Prostate gland (tissue), 2 donors: ENCODE results near the gene CACNA1A. TPM values are rescaled to one million over a fixed set of nuclear protein-coding genes. Genes with fewer than 3 reads are reported as not detected.
"Not testable (repeated sequence)": the region's sequence is repeated elsewhere in the genome, so short reads cannot be mapped to it uniquely, and the experiment has no call there.

Experiments used
- DNase-seq: peaks from one replicate; pipeline ENCODE4 v3.0.0-alpha.2; 2019; ENCODE audit warnings: low spot score
- H3K27ac ChIP-seq, 2 donors: fragments of 200-600 bp; sonication (generic); 2 replicates each; pipeline ENCODE4 v1.5.1; 2017 to 2019
- H3K27me3 ChIP-seq: fragments of 200-600 bp; sonication (generic); replicated peaks from 2 replicates; pipeline ENCODE4 v1.5.1; 2019; ENCODE audit not compliant: insufficient read depth
- H3K36me3 ChIP-seq, 2 donors: fragments of 200-600 bp; sonication (generic); 1 replicate in 1 of 2; 2 replicates in 1 of 2; pipeline versions ENCODE4 v1.5.1 to v1.8.1; 2017 to 2019
- H3K4me1 ChIP-seq: fragments of 200-600 bp; sonication (generic); replicated peaks from 2 replicates; pipeline ENCODE4 v1.5.1; 2019
- H3K4me3 ChIP-seq, 2 donors: fragments of 200-600 bp; sonication (generic); 2 replicates each; pipeline ENCODE4 v1.5.1; 2017 to 2019
- H3K9me3 ChIP-seq: fragments of 200-600 bp; sonication (generic); 2 replicates; pipeline ENCODE4 v1.5.1; 2017
- POLR2A ChIP-seq: fragments of 450-650 bp; IDR thresholded peaks from one replicate; pipeline ENCODE4 v1.6.1; 2016; ENCODE audit warnings: antibody characterized with exemption, mild to moderate bottlenecking
- POLR2AphosphoS5 ChIP-seq: sonication (generic); formaldehyde crosslinking; IDR thresholded peaks from one replicate; pipeline ENCODE4 v1.6.1; 2017; ENCODE audit warnings: antibody characterized with exemption
- WGBS: methylation state at CpG from one replicate; pipeline ENCODE4 v1.1.5; 2018; 5-methylcytosine and 5-hydroxymethylcytosine counted together
- intact Hi-C: fragments of 100-400 bp; cut with DNase I; formaldehyde crosslinking; loops from one replicate; pipeline ENCODE4 v1.14.2; 2022
- total RNA-seq, 2 donors: library from RNA; depleted of rRNA; stranded (reverse); fragments of >200 nt; gene quantifications; one replicate each; pipeline ENCODE4 v1.1.0, GENCODE V29; 2016
- TF ChIP-seq, protein P1 (sequence below), 4 experiments: fragments of 200-600 bp in 2 of 4; fragments of 450-650 bp in 2 of 4; sonication (generic) in 2 of 4; IDR thresholded peaks; 1 replicate in 3 of 4; 2 replicates in 1 of 4; pipeline ENCODE4 v1.5.1; 2016 to 2019; ENCODE audit warnings: antibody characterized with exemption in 4 of 4, mild to moderate bottlenecking in 2 of 4, moderate library complexity in 2 of 4

Gene CACNA1A
- total RNA-seq, 2 donors from 2014 or later: 0.46 to 12.4 TPM

DNA sequence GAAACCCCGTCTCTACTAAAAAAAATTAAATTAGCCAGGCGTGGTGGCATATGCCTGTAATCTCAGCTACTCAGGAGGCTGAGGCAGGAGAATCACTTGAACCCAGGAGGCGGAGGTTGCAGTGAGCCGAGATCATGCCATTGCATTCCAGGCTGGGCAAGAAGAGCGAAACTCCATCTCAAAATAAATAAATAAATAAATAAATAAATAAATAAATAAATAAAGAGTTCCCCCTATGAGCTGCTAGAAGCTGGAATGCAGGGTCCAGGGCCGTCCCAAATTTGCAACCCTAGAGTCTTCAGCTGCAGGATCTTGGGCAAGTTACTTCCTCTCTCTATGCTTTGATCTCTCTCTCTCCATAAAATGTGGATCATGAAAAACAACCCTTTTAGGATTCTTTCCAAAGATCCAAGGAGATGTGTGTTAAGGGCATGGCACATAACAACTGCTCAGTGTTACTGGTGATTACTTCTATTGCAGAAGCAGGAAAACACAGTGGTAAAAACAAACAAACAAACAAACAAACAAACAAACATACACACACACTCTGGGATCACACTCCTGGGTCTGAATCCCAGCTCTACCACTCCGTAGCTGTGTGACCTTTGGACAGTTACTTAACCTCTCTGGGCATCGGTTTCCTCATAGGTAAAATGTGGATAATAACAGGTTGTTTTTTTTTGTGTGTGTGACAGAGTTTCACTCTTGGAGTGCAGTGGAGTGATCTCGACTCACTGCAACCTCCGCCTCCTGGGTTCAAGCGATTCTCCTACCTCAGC lies 78.8 kb downstream of the CACNA1A start:
- TF ChIP-seq POLR2A (no peak), POLR2AphosphoS5 (no peak)
- TF ChIP-seq, protein P1, sequence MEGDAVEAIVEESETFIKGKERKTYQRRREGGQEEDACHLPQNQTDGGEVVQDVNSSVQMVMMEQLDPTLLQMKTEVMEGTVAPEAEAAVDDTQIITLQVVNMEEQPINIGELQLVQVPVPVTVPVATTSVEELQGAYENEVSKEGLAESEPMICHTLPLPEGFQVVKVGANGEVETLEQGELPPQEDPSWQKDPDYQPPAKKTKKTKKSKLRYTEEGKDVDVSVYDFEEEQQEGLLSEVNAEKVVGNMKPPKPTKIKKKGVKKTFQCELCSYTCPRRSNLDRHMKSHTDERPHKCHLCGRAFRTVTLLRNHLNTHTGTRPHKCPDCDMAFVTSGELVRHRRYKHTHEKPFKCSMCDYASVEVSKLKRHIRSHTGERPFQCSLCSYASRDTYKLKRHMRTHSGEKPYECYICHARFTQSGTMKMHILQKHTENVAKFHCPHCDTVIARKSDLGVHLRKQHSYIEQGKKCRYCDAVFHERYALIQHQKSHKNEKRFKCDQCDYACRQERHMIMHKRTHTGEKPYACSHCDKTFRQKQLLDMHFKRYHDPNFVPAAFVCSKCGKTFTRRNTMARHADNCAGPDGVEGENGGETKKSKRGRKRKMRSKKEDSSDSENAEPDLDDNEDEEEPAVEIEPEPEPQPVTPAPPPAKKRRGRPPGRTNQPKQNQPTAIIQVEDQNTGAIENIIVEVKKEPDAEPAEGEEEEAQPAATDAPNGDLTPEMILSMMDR (IDR thresholded peaks at IDR 0.05): no peak
- intact Hi-C loops: no loop called here
- Histone ChIP-seq H3K4me3 (no peak overlapping the region), H3K9me3 (no peaks in the 10 kb centered on the region), H3K27ac (no peak overlapping the region), H3K36me3 (no peaks in the 10 kb centered on the region), H3K4me1 (no peaks in the 10 kb centered on the region), H3K27me3 (no peaks in the 10 kb centered on the region)
- DNase-seq: no peak
- 90% methylated on average over 11 of the region's 11 CpGs for WGBS

DNA sequence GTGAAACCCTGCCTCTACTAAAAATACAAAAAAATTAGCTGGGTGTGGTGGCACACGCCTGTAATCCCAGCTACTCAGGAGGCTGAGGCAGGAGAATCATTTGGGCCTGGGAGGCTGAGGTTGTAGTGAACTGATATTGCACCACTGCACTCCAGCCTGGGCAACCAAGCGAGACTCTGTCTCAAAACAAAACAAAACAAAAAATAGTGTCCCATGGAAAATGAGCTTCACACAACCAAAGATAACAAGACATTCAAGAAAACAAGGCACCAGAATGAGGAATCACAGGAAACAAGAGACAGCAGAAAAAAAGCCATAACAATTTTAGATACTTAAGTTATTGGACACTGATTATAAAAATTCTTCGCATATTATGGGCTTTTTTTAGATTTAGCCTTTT lies 80.4 kb downstream of the CACNA1A start:
- DNase-seq, H3K9me3 ChIP-seq, H3K4me1 ChIP-seq, H3K36me3 ChIP-seq, H3K4me3 ChIP-seq, H3K27me3 ChIP-seq, H3K27ac ChIP-seq, intact Hi-C loops: not testable (repeated sequence)
- WGBS: 91% methylated on average over 3 of the region's 3 CpGs

DNA sequence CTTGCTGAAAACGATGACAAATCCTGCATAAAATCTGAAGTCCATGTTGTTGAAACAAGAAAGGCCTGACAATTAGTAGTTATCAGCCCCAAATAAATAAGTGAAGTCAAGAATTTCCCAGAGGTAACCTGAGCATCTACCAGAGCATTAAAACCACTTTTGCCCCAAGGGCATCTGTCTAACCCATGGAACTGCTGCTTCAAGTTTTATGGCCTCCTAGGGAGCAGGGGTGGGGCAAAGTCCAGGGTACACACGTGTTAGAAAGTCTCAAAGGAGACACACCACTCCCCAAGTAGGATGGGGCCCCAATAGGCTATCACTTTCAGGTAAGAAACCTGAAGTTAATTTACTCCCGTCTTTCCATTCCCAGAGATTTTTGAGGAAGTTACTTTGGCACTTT lies 81.1 kb downstream of the CACNA1A start:
- H3K36me3 ChIP-seq: no peaks in the 10 kb centered on the region
- intact Hi-C loops: no loop called here
- WGBS: 49% methylated on average over 3 of the region's 3 CpGs
- H3K4me3 ChIP-seq: no peak overlapping the region
- no peaks in the 10 kb centered on the region for H3K27me3 ChIP-seq
- no peak for DNase-seq
- H3K9me3 ChIP-seq: no peaks in the 10 kb centered on the region
- TF ChIP-seq, protein P1 (IDR thresholded peaks at IDR 0.05): no peak
- H3K4me1 ChIP-seq: no peaks in the 10 kb centered on the region
- no peak overlapping the region for H3K27ac ChIP-seq

DNA sequence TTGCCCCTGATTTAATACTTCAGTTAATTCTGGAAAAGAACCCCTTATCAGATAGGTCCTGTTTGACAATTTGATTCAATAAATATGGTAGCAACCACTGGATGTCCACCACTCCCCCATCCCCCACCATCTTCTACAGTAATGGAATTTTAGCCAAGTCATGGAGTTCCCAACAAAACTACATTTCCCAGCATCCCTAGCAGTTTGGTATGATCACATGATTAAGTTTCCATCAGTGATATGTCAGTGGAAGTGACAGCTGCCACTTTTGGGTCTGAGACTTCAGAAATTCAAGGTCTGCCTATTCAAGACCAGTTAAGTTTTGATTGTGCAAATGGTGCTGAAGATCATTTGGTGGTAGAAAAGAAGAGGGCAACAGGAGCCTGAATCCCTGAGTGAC lies 85.5 kb downstream of the CACNA1A start:
- no peaks in the 10 kb centered on the region for H3K36me3 ChIP-seq
- no peaks in the 10 kb centered on the region for H3K9me3 ChIP-seq
- no peaks in the 10 kb centered on the region for H3K27me3 ChIP-seq
- TF ChIP-seq, protein P1 (IDR thresholded peaks at IDR 0.05): no peak
- TF ChIP-seq POLR2AphosphoS5: no peak
- no peak for TF ChIP-seq POLR2A
- intact Hi-C loops: no loop called here
- no peaks in the 10 kb centered on the region for H3K4me1 ChIP-seq
- no peak overlapping the region for H3K4me3 ChIP-seq
- DNase-seq: no peak
- H3K27ac ChIP-seq: no peak overlapping the region

DNA sequence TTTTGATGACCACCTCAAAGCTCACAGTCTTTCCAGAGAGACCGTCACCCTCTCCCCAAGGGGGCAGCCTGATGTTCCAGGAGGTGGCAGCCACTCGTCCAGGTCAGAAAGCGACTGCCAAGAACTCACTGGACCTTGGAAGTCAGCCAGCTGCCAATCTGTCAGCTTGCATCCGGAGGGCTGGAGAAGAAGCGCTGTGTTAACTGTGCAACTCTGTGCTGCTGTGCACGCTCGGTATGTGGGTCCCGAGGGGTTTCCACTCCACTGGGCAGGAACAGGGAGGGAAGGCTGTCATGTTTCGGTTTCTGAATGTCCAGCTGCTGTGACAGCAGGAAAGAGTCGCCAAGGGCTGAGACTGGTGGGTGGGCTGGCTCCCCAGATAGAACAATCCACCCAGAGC lies 89.2 kb downstream of the CACNA1A start:
- H3K36me3 ChIP-seq: no peaks in the 10 kb centered on the region
- no peak for DNase-seq
- TF ChIP-seq POLR2AphosphoS5 (no peak), POLR2A (no peak)
- TF ChIP-seq, protein P1 (IDR thresholded peaks at IDR 0.05): no peak
- H3K4me1 ChIP-seq: no peaks in the 10 kb centered on the region
- 65% methylated on average over 10 of the region's 10 CpGs for WGBS
- no peaks in the 10 kb centered on the region for H3K9me3 ChIP-seq
- H3K27me3 ChIP-seq: no peaks in the 10 kb centered on the region
- intact Hi-C loops: no loop called here
- no peak overlapping the region for H3K4me3 ChIP-seq
- no peak overlapping the region for H3K27ac ChIP-seq
